Loucy (cell line): ENCODE results near the gene SLC20A1.

Experiments
- EZH2phosphoT487 ChIP-seq: fragments of 200-600 bp; IDR thresholded peaks from 2 replicates; pipeline ENCODE4 v1.6.1; 2018; ENCODE audit warnings: antibody characterized with exemption, mild to moderate bottlenecking, moderate library complexity, borderline replicate concordance
- TF ChIP-seq, protein P1 (sequence below): fragments of 200-600 bp; sonication (generic); conservative IDR thresholded peaks from 2 replicates; pipeline ENCODE4 v1.5.1; 2014; ENCODE audit warnings: mild to moderate bottlenecking, antibody characterized with exemption, low read length

DNA sequence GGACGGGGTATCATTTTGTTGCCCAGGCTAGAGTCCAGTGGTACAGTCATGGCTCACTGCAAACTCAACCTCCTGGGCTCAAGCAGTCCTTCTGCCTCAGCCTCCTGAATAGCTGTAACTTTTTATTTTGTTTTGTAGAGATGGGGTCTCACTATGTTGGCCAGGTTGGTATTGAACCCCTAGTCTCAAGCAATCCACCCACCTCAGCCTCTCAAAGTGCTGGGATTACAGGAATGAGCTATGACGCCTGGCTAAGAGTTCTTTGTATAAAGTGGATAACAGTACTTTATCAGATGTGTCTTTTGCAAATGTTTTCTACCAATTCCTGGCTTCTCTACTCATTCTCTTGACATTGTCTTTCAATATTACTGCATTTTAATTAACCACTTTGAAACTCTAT lies 57.9 kb downstream of the SLC20A1 start:
- TF ChIP-seq, protein P1, sequence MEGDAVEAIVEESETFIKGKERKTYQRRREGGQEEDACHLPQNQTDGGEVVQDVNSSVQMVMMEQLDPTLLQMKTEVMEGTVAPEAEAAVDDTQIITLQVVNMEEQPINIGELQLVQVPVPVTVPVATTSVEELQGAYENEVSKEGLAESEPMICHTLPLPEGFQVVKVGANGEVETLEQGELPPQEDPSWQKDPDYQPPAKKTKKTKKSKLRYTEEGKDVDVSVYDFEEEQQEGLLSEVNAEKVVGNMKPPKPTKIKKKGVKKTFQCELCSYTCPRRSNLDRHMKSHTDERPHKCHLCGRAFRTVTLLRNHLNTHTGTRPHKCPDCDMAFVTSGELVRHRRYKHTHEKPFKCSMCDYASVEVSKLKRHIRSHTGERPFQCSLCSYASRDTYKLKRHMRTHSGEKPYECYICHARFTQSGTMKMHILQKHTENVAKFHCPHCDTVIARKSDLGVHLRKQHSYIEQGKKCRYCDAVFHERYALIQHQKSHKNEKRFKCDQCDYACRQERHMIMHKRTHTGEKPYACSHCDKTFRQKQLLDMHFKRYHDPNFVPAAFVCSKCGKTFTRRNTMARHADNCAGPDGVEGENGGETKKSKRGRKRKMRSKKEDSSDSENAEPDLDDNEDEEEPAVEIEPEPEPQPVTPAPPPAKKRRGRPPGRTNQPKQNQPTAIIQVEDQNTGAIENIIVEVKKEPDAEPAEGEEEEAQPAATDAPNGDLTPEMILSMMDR, result no peak
- no peak for TF ChIP-seq EZH2phosphoT487
